Activated naive CD4-positive, alpha-beta T cell treated with anti-CD3 and anti-CD28 coated beads, Interleukin-2, amount 50 U/mL, for 72 hours (primary cell): ENCODE measurements around the gene C10orf105. TPM values are rescaled to one million over a fixed set of nuclear protein-coding genes. Genes with fewer than 3 reads are reported as not detected.

Source experiments
- ATAC-seq, 2 donors: fragments of 150-1000 bp; cut with Tn5 transposase; 2 replicates each; pipeline ENCODE4 v1.10.0; 2021; ENCODE audit warnings: mild to moderate bottlenecking in 2 of 2, moderate library complexity in 2 of 2
- DNase-seq, 2 donors: peaks; one replicate each; pipeline ENCODE4 v3.0.0; 2021 to 2022; ENCODE audit warnings: low spot score in 2 of 2
- H3K27ac Mint-ChIP-seq, 2 donors: one replicate each; pipeline ENCODE4 v1.8.0; 2022; ENCODE audit warnings: mild to moderate bottlenecking in 2 of 2, mixed read lengths in 2 of 2
- H3K36me3 Mint-ChIP-seq, 2 donors: one replicate each; pipeline ENCODE4 v1.8.0; 2022; ENCODE audit warnings: mixed read lengths in 2 of 2
- H3K9me3 Mint-ChIP-seq, 2 donors: one replicate each; pipeline ENCODE4 v1.8.0; 2022; ENCODE audit warnings: mixed read lengths in 2 of 2
- total RNA-seq, 2 donors: library from RNA; stranded (reverse); gene quantifications; one replicate each; pipeline ENCODE4 v1.2.3, GENCODE V29; 2022

The C10orf105 gene
- total RNA-seq, 2 donors from 2014 or later, result 0.45 to 0.68 TPM

- ATAC-seq (no peak), DNase-seq (no peak)
- H3K9me3 Mint-ChIP-seq, result no peaks in the 10 kb centered on the region
- no peaks in the 10 kb centered on the region for H3K36me3 Mint-ChIP-seq
- H3K27ac Mint-ChIP-seq, result peak overlapping the region in 1 of 2 donors; percentile 58
Observed at GRCh38 chr10:71701496-71702132, 18.0 kb downstream of the C10orf105 start.

GRCh38 chr10:71700731-71701368 lies 18.7 kb downstream of the C10orf105 start:
- H3K36me3 Mint-ChIP-seq, result no peaks in the 10 kb centered on the region
- no peak for DNase-seq

GRCh38 chr10:71698737-71699136 lies 20.8 kb downstream of the C10orf105 start:
- ATAC-seq (peak in 1 of 2 donors; percentile 13), DNase-seq (no peak)
- H3K27ac Mint-ChIP-seq, result no peak overlapping the region
- H3K36me3 Mint-ChIP-seq, result no peaks in the 10 kb centered on the region
- no peaks in the 10 kb centered on the region for H3K9me3 Mint-ChIP-seq

More at GRCh38 chr10:71700731-71701368, 18.7 kb downstream of the C10orf105 start:
- no peak for ATAC-seq
- no peak overlapping the region for H3K27ac Mint-ChIP-seq
- no peaks in the 10 kb centered on the region for H3K9me3 Mint-ChIP-seq

- DNase-seq, result no peak
- peak; percentile 27 to 75 for ATAC-seq
Observed at GRCh38 chr10:71697938-71698709, 21.5 kb downstream of the C10orf105 start.

GRCh38 chr10:71696628-71697326 lies 22.8 kb downstream of the C10orf105 start:
- DNase-seq (peak in 1 of 2 donors; percentile 74), ATAC-seq (peak; percentile 46 to 86)
- Mint-ChIP-seq H3K9me3 (no peaks in the 10 kb centered on the region), H3K36me3 (no peaks in the 10 kb centered on the region), H3K27ac (no peak overlapping the region)

More at GRCh38 chr10:71697938-71698709, 21.5 kb downstream of the C10orf105 start:
- no peaks in the 10 kb centered on the region for H3K36me3 Mint-ChIP-seq
- H3K27ac Mint-ChIP-seq, result no peak overlapping the region
- no peaks in the 10 kb centered on the region for H3K9me3 Mint-ChIP-seq

GRCh38 chr10:71695502-71696476 lies 23.8 kb downstream of the C10orf105 start:
- no peak for DNase-seq
- ATAC-seq, result no peak
- H3K36me3 Mint-ChIP-seq, result peaks cover 0 to 6% of the 10 kb centered on the region in 2 donors
- H3K9me3 Mint-ChIP-seq, result peaks cover 0 to 5% of the 10 kb centered on the region in 2 donors
- peak overlapping the region in 1 of 2 donors; percentile 83 for H3K27ac Mint-ChIP-seq

GRCh38 chr10:71694567-71694968 lies 25.0 kb downstream of the C10orf105 start:
- Mint-ChIP-seq H3K9me3 (peaks cover 0 to 5% of the 10 kb centered on the region in 2 donors), H3K27ac (peak overlapping the region; percentile 82 to 83), H3K36me3 (peaks cover 0 to 6% of the 10 kb centered on the region in 2 donors)
- no peak for DNase-seq
- ATAC-seq, result peak; percentile 44 to 51

- ATAC-seq (no peak), DNase-seq (no peak)
- Mint-ChIP-seq H3K9me3 (peaks cover 0 to 5% of the 10 kb centered on the region in 2 donors), H3K27ac (peak overlapping the region; percentile 82 to 83), H3K36me3 (peaks cover 0 to 6% of the 10 kb centered on the region in 2 donors)
Observed at GRCh38 chr10:71694039-71694501, 25.5 kb downstream of the C10orf105 start.

GRCh38 chr10:71693377-71693776 lies 26.2 kb downstream of the C10orf105 start:
- ATAC-seq, result no peak
- H3K27ac Mint-ChIP-seq, result peak overlapping the region in 1 of 2 donors; percentile 83
- peaks cover under 1 to 7% of the 10 kb centered on the region in 2 donors for H3K36me3 Mint-ChIP-seq
- DNase-seq, result no peak
- H3K9me3 Mint-ChIP-seq, result peaks cover under 1 to 5% of the 10 kb centered on the region in 2 donors

GRCh38 chr10:71692598-71693306 lies 26.8 kb downstream of the C10orf105 start:
- Mint-ChIP-seq H3K9me3 (peaks cover 5 to 10% of the 10 kb centered on the region in 2 donors), H3K27ac (no peak overlapping the region), H3K36me3 (peaks cover 6 to 13% of the 10 kb centered on the region in 2 donors)
- ATAC-seq (no peak), DNase-seq (no peak)

GRCh38 chr10:71691405-71691804 lies 28.2 kb downstream of the C10orf105 start:
- H3K27ac Mint-ChIP-seq, result no peak overlapping the region
- H3K9me3 Mint-ChIP-seq, result peaks cover 5 to 10% of the 10 kb centered on the region in 2 donors

GRCh38 chr10:71690094-71690720 lies 29.4 kb downstream of the C10orf105 start:
- H3K36me3 Mint-ChIP-seq, result peaks cover 6 to 13% of the 10 kb centered on the region in 2 donors

More at GRCh38 chr10:71691405-71691804, 28.2 kb downstream of the C10orf105 start:
- DNase-seq, result no peak
- no peak for ATAC-seq
- H3K36me3 Mint-ChIP-seq, result peaks cover 6 to 13% of the 10 kb centered on the region in 2 donors

GRCh38 chr10:71688256-71688655 lies 31.3 kb downstream of the C10orf105 start:
- no peak for DNase-seq
- H3K9me3 Mint-ChIP-seq, result peaks cover 5 to 10% of the 10 kb centered on the region in 2 donors
- ATAC-seq, result no peak
- peaks cover 6 to 13% of the 10 kb centered on the region in 2 donors for H3K36me3 Mint-ChIP-seq
- peak overlapping the region; percentile 5 to 90 for H3K27ac Mint-ChIP-seq

More at GRCh38 chr10:71690094-71690720, 29.4 kb downstream of the C10orf105 start:
- no peak for DNase-seq
- Mint-ChIP-seq H3K27ac (peak overlapping the region in 1 of 2 donors; percentile 29), H3K9me3 (peaks cover 5 to 10% of the 10 kb centered on the region in 2 donors)
- no peak for ATAC-seq

GRCh38 chr10:71687480-71687879 lies 32.1 kb downstream of the C10orf105 start:
- no peak for DNase-seq
- ATAC-seq, result no peak
- H3K9me3 Mint-ChIP-seq, result peaks cover 5 to 10% of the 10 kb centered on the region in 2 donors
- peaks cover 6 to 13% of the 10 kb centered on the region in 2 donors for H3K36me3 Mint-ChIP-seq
- H3K27ac Mint-ChIP-seq, result peak overlapping the region in 1 of 2 donors; percentile 5
